HG02938 (cell line): Measurements from ENCODE around the gene SIN3B.

Source experiments
- ATAC-seq: cut with Tn5 transposase; IDR thresholded peaks from one replicate; pipeline ENCODE4 v1.9.1; 2021; ENCODE audit warnings: mild to moderate bottlenecking, moderate library complexity; ENCODE audit not compliant: unreplicated experiment

SIN3B gene

GRCh38 chr19:16887353-16888265 is 58.4 kb downstream of the SIN3B start:
- no peak for ATAC-seq

GRCh38 chr19:16888629-16889365 is 59.6 kb downstream of the SIN3B start, which contains the start of gene F2RL3:
TSS of gene F2RL3 (plus strand) at chr19:16888999. CDS start at chr19:16889190, 191 bp downstream.
- no peak for ATAC-seq

- no peak for ATAC-seq
These were observed 60.2 kb downstream of the SIN3B start for GRCh38 chr19:16889366-16889882.

GRCh38 chr19:16889883-16890460 is 60.8 kb downstream of the SIN3B start:
- no peak for ATAC-seq

GRCh38 chr19:16890461-16891184 is 61.4 kb downstream of the SIN3B start:
- no peak for ATAC-seq

GRCh38 chr19:16891696-16892382 is 62.6 kb downstream of the SIN3B start:
- no peak for ATAC-seq

- no peak for ATAC-seq
These were observed 63.2 kb downstream of the SIN3B start for GRCh38 chr19:16892436-16892835.

GRCh38 chr19:16892868-16893685 is 63.9 kb downstream of the SIN3B start:
- no peak for ATAC-seq

DNA sequence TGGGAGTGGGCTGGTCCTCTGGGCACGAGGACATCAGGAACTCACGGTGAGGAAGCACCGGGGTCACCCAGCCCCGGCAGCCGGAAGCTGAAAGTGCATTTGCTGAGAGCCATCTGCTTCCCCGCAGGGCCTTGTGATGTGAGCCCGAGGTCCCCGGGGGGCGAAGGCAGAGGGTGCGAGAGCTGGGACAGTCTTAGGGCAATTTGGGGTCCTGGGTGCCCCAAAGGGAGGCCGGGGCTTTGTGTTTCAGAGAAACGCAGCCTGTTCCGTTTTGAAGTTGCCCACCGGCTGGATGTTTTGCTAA is 64.4 kb downstream of the SIN3B start:
- no peak for ATAC-seq

DNA sequence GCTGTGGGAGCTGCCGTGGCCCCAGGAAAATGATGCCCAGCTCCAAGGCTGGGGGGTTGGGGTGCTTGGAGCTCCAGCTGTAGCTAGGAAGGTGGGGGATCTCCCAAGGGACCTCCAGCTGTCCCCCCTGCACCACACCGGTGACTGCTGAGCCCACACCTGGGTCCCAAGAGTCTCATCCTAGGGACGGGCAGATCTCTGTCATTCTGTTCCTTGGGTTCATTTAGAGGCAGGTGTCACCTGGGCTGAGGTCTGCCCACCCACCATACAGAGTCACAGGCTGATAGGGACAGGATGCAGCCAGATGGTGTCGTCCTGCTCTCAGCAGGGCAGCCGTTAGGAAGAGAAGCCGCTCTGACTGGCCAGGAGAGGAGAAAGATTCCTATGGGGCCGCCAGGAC is 64.9 kb downstream of the SIN3B start:
- ATAC-seq = no peak

- no peak for ATAC-seq
These were observed 66.4 kb downstream of the SIN3B start for GRCh38 chr19:16895467-16896145.

- peak; percentile 20 for ATAC-seq
These were observed 67.2 kb downstream of the SIN3B start for GRCh38 chr19:16896146-16897028.

DNA sequence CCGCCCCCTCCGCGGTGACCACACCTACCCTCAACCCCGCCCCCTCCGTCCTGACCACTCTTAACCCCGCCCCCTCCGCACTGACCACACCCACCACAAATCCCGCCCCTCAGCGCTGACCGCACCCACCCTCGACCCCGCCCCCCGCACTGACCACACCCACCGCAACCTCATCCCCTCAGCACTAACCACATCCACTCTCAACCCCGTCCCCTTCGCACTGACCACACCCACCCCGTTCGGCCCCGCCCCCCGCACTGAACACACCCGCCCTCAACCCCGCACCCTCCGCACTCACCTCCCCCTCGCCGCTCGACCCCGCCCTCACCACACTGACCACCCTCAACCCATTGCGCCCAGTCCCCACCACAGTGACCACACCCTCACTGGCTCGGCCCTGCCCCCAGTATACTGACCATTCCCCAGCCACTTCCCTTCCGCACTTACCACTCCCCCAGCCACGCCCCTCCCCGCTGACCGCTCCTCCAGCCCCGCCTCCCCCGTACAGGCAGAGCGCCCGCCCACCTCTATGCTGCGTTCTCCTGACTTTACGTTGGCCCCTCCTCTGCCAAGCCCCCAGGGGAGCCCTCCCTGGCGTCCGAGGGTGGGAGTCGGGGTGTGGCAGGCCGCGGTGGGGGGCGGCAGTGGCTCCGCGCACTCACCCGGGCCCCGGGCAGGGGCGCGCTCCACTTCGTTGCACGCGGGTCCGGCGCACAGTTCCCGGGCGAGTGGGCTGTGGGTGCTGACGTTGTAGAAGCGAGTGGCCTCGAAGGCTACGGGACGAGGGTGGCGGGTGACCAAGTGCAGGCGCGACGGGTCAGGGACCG is 68.0 kb downstream of the SIN3B start:
- peak; percentile 37 for ATAC-seq

- ATAC-seq = no peak
These were observed 68.6 kb downstream of the SIN3B start for GRCh38 chr19:16897856-16898161.

DNA sequence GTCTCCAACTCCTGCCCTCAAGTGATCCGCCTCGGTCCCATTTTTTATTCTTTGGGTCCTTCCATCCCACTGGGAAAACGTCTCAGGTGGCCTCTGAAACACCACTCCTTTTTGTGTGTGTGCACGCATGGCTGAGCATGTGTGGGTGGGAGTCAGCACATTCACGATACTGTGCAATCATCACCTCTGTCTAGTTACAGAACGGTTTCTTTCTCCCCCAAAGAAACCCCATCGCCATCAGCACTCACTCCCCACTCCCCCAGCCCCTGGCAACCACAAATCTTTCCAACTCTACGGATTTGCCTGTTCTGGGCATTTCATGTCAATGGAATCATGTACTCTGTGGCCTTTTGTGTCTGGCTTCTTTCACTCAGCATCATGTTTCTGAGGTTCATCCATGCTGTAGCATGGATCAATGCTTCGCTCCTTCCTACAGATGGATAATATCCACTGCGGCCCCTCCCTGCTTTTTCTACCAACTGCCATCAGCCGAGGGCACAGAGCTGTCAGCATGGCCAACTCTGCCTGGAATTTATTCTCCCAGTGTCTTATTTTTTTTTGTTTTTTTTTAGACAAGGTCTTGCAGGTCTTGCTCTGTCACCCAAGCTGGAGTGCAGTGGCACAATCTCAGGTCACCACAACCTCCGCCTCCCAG is 69.3 kb downstream of the SIN3B start:
- ATAC-seq = no peak

DNA sequence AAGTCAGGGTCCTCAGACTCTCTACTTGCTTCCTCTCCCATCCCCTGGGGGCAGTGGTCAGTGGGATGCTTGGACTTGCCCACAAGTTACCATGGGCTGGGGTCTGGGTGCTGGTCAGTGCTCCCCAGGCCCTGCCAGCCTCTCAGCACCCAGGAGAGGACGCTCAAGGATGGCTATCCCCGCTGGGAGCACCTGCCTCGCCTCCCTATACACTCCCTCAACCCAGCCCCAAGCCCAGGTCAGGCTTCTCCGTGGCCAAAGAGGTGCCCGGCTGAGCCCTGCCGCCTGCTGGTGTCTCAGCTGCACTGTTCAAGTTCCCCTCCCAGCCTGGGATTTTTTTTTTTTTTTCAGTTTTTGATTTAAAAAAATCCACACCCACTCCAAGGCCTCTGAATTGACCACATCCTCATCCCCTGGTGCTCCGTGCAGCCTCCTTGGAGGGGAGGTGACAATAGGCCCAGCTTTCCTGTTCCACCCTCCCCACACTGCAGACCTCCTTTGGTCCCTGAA is 70.4 kb downstream of the SIN3B start:
- ATAC-seq = no peak
